ENCODE data around the gene VEZT. TPM values are rescaled to one million over a fixed set of nuclear protein-coding genes. Genes with fewer than 3 reads are reported as not detected.

Gene VEZT
- total and polyA plus RNA-seq, 8 donors: 14.9 to 44.5 (median 30.0) TPM

DNA sequence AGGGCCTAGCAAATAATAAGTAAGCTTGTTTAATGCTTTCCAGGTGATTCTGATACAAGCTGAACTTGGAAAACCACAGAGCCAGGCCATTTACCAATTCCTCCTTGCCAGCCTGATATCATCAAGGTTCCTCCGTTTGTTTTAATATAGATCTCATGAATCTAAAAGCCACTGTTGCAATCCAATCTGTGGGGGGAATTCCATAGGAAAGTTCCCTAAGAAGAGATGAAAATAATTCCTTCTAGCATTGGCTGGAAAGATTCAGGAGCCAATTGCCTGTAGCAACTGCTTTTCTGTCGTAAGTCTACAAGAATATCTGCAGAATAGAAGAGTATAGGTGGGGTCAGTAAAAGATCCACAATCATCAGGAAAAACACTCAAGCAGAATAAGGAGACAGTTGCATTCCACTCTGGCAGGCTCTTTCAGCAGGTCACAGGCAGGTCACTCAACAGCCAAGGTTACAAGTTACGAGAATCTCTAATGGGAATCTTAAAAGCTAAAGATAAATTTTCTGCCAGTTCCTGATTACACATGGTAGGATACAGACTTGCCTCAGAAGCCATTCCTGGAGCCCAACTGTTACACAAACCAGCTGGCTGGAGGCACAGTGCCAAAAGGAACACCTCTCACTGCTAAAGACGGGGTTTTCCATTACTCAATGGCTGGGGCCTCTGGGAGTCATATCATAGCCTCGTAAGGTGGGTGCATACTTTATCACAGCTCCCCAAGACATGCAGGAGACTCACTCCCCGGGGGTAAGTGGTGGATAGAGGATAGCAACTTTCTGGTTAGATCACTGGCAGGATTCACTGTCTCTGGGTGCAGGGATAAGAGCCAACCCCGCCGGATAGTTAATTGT lies 44.0 kb upstream of the VEZT start:
- TF ChIP-seq, protein P1, sequence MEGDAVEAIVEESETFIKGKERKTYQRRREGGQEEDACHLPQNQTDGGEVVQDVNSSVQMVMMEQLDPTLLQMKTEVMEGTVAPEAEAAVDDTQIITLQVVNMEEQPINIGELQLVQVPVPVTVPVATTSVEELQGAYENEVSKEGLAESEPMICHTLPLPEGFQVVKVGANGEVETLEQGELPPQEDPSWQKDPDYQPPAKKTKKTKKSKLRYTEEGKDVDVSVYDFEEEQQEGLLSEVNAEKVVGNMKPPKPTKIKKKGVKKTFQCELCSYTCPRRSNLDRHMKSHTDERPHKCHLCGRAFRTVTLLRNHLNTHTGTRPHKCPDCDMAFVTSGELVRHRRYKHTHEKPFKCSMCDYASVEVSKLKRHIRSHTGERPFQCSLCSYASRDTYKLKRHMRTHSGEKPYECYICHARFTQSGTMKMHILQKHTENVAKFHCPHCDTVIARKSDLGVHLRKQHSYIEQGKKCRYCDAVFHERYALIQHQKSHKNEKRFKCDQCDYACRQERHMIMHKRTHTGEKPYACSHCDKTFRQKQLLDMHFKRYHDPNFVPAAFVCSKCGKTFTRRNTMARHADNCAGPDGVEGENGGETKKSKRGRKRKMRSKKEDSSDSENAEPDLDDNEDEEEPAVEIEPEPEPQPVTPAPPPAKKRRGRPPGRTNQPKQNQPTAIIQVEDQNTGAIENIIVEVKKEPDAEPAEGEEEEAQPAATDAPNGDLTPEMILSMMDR (IDR thresholded peaks at IDR 0.05): no peak
- no peak for FAIRE-seq
- DNase-seq: peak; percentile 62 to 89 (median 76)
- intact Hi-C loops (cut with DNase I): no loop called here
- no peaks in the 10 kb centered on the region for H3K9me3 ChIP-seq
- peak overlapping the region in 2 of 4 donors; percentile 57 to 63 for H3K27ac ChIP-seq
- no peak overlapping the region for H3K4me3 ChIP-seq
- 13 to 15% methylated on average over 8 of the region's 8 CpGs for WGBS, 2 donors
- no peaks in the 10 kb centered on the region for H3K36me3 ChIP-seq
- H3K27me3 ChIP-seq: no peaks in the 10 kb centered on the region
- ATAC-seq: peak; percentile 87 to 93 (median 91)
- H3K4me1 ChIP-seq: peaks cover 0 to 23% (median 10%) of the 10 kb centered on the region in 3 donors

DNA sequence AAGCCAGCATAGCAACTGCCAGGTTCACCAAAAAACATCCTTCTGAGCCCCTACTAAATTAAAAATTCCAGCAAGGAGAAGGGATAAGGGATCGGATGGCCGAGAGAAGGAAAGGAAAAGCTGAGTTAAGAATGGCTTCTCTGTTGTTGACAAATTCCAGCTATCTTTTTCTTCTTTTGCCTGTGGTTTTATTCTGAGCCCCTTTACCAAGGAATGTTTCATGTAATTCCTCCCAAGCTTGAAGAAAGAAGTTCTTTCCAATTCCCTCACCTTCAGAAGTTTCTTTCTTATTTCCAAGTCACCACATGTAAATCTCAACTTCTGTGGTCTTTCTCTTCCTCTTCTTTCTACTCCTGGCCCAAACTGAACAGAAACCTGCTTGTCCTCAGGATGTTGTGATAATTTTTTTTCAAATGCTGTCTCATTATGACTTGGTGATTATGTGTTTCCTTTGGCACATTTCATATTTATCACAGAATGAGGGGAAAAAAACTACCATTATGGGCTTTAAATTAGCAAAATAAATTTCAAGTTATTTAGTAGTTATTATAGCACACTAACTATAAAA lies 40.3 kb upstream of the VEZT start:
- no peak for ATAC-seq
- no peak for FAIRE-seq

DNA sequence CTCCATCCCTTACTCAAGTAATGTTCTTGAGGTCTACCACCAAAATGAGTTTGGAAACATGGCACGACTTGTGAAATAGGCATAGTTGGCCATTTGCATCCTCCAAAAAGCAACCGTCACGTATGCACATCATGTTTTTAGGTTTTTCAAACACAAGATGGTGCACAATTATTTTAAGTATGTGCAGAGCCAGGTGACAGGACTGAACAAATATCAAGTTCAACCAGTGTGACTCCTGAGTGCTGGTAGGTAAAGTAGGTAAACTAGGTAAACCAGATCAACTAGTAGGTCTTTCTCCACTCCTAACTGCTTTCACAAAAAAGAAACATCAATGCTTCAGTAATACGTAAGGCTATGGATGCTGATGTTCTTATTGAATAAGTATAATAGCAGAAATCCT lies 39.5 kb upstream of the VEZT start:
- no peaks in the 10 kb centered on the region for H3K36me3 ChIP-seq
- peaks cover 0 to 10% (median 7%) of the 10 kb centered on the region in 3 donors for H3K4me1 ChIP-seq
- TF ChIP-seq, protein P1 (IDR thresholded peaks at IDR 0.05): no peak
- H3K27ac ChIP-seq: no peak overlapping the region
- 86% methylated on average over 4 of the region's 4 CpGs for WGBS, 2 donors
- intact Hi-C loops (cut with DNase I): no loop called here
- H3K4me3 ChIP-seq: no peak overlapping the region
- no peak for FAIRE-seq
- no peaks in the 10 kb centered on the region for H3K9me3 ChIP-seq
- no peak for ATAC-seq
- H3K27me3 ChIP-seq: no peaks in the 10 kb centered on the region
- no peak for DNase-seq

More for the DNA sequence above, 40.3 kb upstream of the VEZT start:
- TF ChIP-seq, protein P1 (IDR thresholded peaks at IDR 0.05): no peak
- DNase-seq: no peak
- Histone ChIP-seq H3K4me1 (peaks cover 0 to 16% (median 10%) of the 10 kb centered on the region in 3 donors), H3K27ac (no peak overlapping the region), H3K9me3 (no peaks in the 10 kb centered on the region), H3K36me3 (no peaks in the 10 kb centered on the region), H3K27me3 (no peaks in the 10 kb centered on the region), H3K4me3 (no peak overlapping the region)
- intact Hi-C loops (cut with DNase I): no loop called here
- WGBS, 2 donors: 91 to 96% methylated on average over 2 of the region's 2 CpGs

DNA sequence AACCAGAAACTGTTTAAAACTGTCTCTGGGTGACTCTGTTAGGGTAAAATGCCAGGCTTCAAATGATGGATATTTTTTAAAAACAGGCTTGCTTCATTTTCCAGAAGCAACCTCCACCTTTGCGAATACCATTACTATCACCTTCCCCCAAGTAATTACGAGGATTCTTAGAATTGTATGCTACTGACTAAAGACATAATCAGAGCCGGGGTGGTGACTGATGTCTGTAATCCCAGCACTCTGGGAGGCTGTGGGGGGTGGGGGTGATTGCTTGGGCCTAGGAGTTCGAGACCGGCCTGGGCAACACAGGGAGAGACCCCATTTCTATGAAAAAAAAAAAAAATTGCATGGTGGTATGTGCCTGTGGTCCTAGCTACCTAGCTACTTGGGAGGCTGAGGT lies 38.6 kb upstream of the VEZT start:
- DNase-seq (no peak), ATAC-seq (no peak), FAIRE-seq (no peak)
- TF ChIP-seq, protein P1 (IDR thresholded peaks at IDR 0.05): no peak
- no peaks in the 10 kb centered on the region for H3K36me3 ChIP-seq
- WGBS, 2 donors: 76 to 77% methylated on average over 5 of the region's 5 CpGs
- no peak overlapping the region for H3K27ac ChIP-seq
- intact Hi-C loops (cut with DNase I): no loop called here
- H3K4me3 ChIP-seq: no peak overlapping the region
- peaks cover 0 to 4% (median 0%) of the 10 kb centered on the region in 3 donors for H3K4me1 ChIP-seq
- no peaks in the 10 kb centered on the region for H3K9me3 ChIP-seq
- no peaks in the 10 kb centered on the region for H3K27me3 ChIP-seq

DNA sequence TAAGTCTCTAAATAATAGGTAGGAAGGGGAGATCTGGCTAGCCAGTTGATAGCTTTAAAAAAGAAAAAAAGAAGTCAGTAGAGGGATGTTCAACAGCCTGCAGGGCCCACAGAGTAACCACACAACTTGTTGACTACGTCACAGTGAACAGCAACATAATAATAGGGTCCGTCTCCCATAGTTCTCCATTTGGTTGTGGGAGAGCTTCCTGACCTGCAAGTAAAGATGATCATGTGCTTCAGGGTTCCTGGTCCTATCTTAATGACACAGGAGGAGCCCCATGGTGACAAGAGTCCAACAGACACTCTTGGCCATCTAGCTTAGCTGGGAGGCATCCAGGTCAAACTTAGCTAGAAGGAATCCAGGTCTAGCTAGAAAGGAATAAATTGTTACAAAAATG lies 36.5 kb upstream of the VEZT start:
- DNase-seq: no peak
- intact Hi-C loops (cut with DNase I): no loop called here

More for the DNA sequence above, 36.5 kb upstream of the VEZT start:
- Histone ChIP-seq H3K27me3 (no peaks in the 10 kb centered on the region), H3K4me1 (peaks cover 0 to under 1% (median 0%) of the 10 kb centered on the region in 3 donors), H3K27ac (no peak overlapping the region), H3K9me3 (no peaks in the 10 kb centered on the region), H3K4me3 (no peak overlapping the region), H3K36me3 (no peaks in the 10 kb centered on the region)
- TF ChIP-seq, protein P1 (IDR thresholded peaks at IDR 0.05): no peak
- no peak for FAIRE-seq
- ATAC-seq: no peak
- WGBS, 2 donors: 95 to 100% methylated on average over 2 of the region's 2 CpGs
